SK-N-SH treated with all-trans-retinoic acid at 6 μM for 48 hours (cell line): ENCODE results near the gene C2orf72.

Source experiments
- ATAC-seq: fragments of 200-7000 bp; cut with Tn5 transposase; 3 replicates; pipeline ENCODE4 v1.9.1; 2020; ENCODE audit warnings: mild to moderate bottlenecking, moderate library complexity
- ARNTL ChIP-seq: fragments of 450-650 bp; formaldehyde crosslinking; IDR thresholded peaks from 2 replicates; pipeline ENCODE4 v1.5.0; 2020; ENCODE audit warnings: low read depth, mild to moderate bottlenecking, moderate library complexity, borderline replicate concordance
- BACH2 ChIP-seq: fragments of 250-450 bp; sonication (Bioruptor Pico); IDR thresholded peaks from 2 replicates; pipeline ENCODE4 v1.9.0; 2021; ENCODE audit warnings: mild to moderate bottlenecking, borderline replicate concordance
- CREB5 ChIP-seq: fragments of 250-450 bp; sonication (Bioruptor Pico); IDR thresholded peaks from 2 replicates; pipeline ENCODE4 v1.5.1; 2020; ENCODE audit warnings: low read depth, mild to moderate bottlenecking, moderate library complexity
- CSDC2 ChIP-seq: fragments of 250-450 bp; sonication (Bioruptor Pico); IDR thresholded peaks from 2 replicates; pipeline ENCODE4 v1.5.0; 2020; ENCODE audit warnings: mild to moderate bottlenecking, moderate library complexity
- ESRRG ChIP-seq: fragments of 250-450 bp; sonication (Bioruptor Pico); IDR thresholded peaks from 2 replicates; pipeline ENCODE4 v1.6.1; 2021; ENCODE audit warnings: mild to moderate bottlenecking
- ISL1 ChIP-seq: fragments of 250-450 bp; sonication (Bioruptor Pico); IDR thresholded peaks from 2 replicates; pipeline ENCODE4 v2.1.2; 2022; ENCODE audit warnings: mild to moderate bottlenecking, moderate library complexity
- OSR1 ChIP-seq: fragments of 250-450 bp; sonication (Bioruptor Pico); IDR thresholded peaks from 2 replicates; pipeline ENCODE4 v1.8.0; 2022; ENCODE audit warnings: moderate library complexity, mild to moderate bottlenecking, inconsistent platforms
- PATZ1 ChIP-seq: fragments of 250-450 bp; sonication (Bioruptor Pico); IDR thresholded peaks from 2 replicates; pipeline ENCODE4 v1.8.0; 2020; ENCODE audit warnings: mild to moderate bottlenecking, moderate library complexity, borderline replicate concordance
- POU6F1 ChIP-seq: fragments of 250-450 bp; sonication (Bioruptor Pico); IDR thresholded peaks from 2 replicates; pipeline ENCODE4 v1.8.0; 2021; ENCODE audit warnings: low read depth, mild to moderate bottlenecking, moderate library complexity, borderline replicate concordance
- RARB ChIP-seq: fragments of 250-450 bp; sonication (Bioruptor Pico); IDR thresholded peaks from 2 replicates; pipeline ENCODE4 v1.8.0; 2021; ENCODE audit warnings: mild to moderate bottlenecking, moderate library complexity
- SNAI2 ChIP-seq: fragments of 250-450 bp; sonication (Bioruptor Pico); IDR thresholded peaks from 2 replicates; pipeline ENCODE4 v1.5.0; 2020; ENCODE audit warnings: mild to moderate bottlenecking, moderate library complexity
- TCF4 ChIP-seq: fragments of 250-450 bp; sonication (Bioruptor Pico); IDR thresholded peaks from 2 replicates; pipeline ENCODE4 v1.8.0; 2021; ENCODE audit warnings: mild to moderate bottlenecking, moderate library complexity, borderline replicate concordance
- TSHZ2 ChIP-seq: fragments of 250-450 bp; sonication (Bioruptor Pico); IDR thresholded peaks from 2 replicates; pipeline ENCODE4 v1.5.0; 2020; ENCODE audit warnings: mild to moderate bottlenecking, moderate library complexity
- ZC3H10 ChIP-seq: fragments of 250-450 bp; sonication (Bioruptor Pico); IDR thresholded peaks from 2 replicates; pipeline ENCODE4 v1.5.1; 2021; ENCODE audit warnings: mild to moderate bottlenecking, moderate library complexity
- ZFP3 ChIP-seq: fragments of 250-450 bp; sonication (Bioruptor Pico); IDR thresholded peaks from 2 replicates; pipeline ENCODE4 v1.5.0; 2020; ENCODE audit warnings: mild to moderate bottlenecking, moderate library complexity
- ZFP30 ChIP-seq: fragments of 450-650 bp; formaldehyde crosslinking; IDR thresholded peaks from 2 replicates; pipeline ENCODE4 v1.5.0; 2022; ENCODE audit warnings: mild to moderate bottlenecking, moderate library complexity
- ZNF565 ChIP-seq: fragments of 450-650 bp; formaldehyde crosslinking; conservative IDR thresholded peaks from 2 replicates; pipeline ENCODE4 v1.5.0; 2020; ENCODE audit warnings: low read depth, mild to moderate bottlenecking, moderate library complexity
- ZNF70 ChIP-seq: fragments of 450-650 bp; formaldehyde crosslinking; IDR thresholded peaks from 2 replicates; pipeline ENCODE4 v1.5.0; 2020; ENCODE audit warnings: mild to moderate bottlenecking, moderate library complexity
- ZNF8 ChIP-seq: fragments of 450-650 bp; formaldehyde crosslinking; IDR thresholded peaks from 2 replicates; pipeline ENCODE4 v1.5.0; 2020; ENCODE audit warnings: mild to moderate bottlenecking, moderate library complexity

Gene C2orf72

GRCh38 chr2:231050018-231050901, 12.9 kb downstream of the C2orf72 start:
- ATAC-seq: no peak
- TF ChIP-seq ARNTL (no peak), POU6F1 (CRISPR knock-in tag) (no peak), SNAI2 (CRISPR knock-in tag) (no peak), ZNF70 (CRISPR knock-in tag) (no peak), TSHZ2 (no peak), OSR1 (CRISPR knock-in tag) (no peak), ZNF8 (CRISPR knock-in tag) (no peak), ZFP30 (CRISPR knock-in tag) (no peak), PATZ1 (no peak), ESRRG (CRISPR knock-in tag) (no peak)

- no peak for ATAC-seq
- no peak for TF ChIP-seq RARB (CRISPR knock-in tag)
Measured at GRCh38 chr2:231051116-231051515, 13.8 kb downstream of the C2orf72 start.

- ATAC-seq: peak; percentile 91
- no peak for TF ChIP-seq ZNF70 (CRISPR knock-in tag)
- TF ChIP-seq BACH2 (CRISPR knock-in tag): no peak
- TF ChIP-seq TCF4 (CRISPR knock-in tag): no peak
- TF ChIP-seq ZFP3 (CRISPR knock-in tag): no peak
- TF ChIP-seq POU6F1 (CRISPR knock-in tag): no peak
- TF ChIP-seq ISL1: no peak
- TF ChIP-seq ZNF565 (CRISPR knock-in tag): no peak
- no peak for TF ChIP-seq TSHZ2
- TF ChIP-seq ZC3H10: no peak
- no peak for TF ChIP-seq CSDC2 (CRISPR knock-in tag)
- no peak for TF ChIP-seq SNAI2 (CRISPR knock-in tag)
- no peak for TF ChIP-seq CREB5 (CRISPR knock-in tag)
- TF ChIP-seq, all 23 proteins: peak for 0
Measured at GRCh38 chr2:231052494-231053451, 15.4 kb downstream of the C2orf72 start.
